GM12874 (cell line): ENCODE measurements around the gene GTF2H1.

Source experiments
- CTCF ChIP-seq: IDR thresholded peaks from 2 replicates; pipeline ENCODE4 v1.5.1; 2011; ENCODE audit warnings: low read depth, mild to moderate bottlenecking, control low read depth, low read length, moderate library complexity; ENCODE audit not compliant: insufficient read depth

GTF2H1 gene

GRCh38 chr11:18312012-18312411 is 10.4 kb upstream of the GTF2H1 start:
- TF ChIP-seq CTCF = no peak

GRCh38 chr11:18312663-18313420 is 9.5 kb upstream of the GTF2H1 start:
- TF ChIP-seq CTCF = no peak

- no peak for TF ChIP-seq CTCF
Measured at GRCh38 chr11:18313965-18314763, 8.2 kb upstream of the GTF2H1 start.

- TF ChIP-seq CTCF = no peak
Measured at GRCh38 chr11:18314784-18315523, 7.4 kb upstream of the GTF2H1 start.

GRCh38 chr11:18315893-18316292 is 6.5 kb upstream of the GTF2H1 start:
- no peak for TF ChIP-seq CTCF

- TF ChIP-seq CTCF = no peak
Measured at GRCh38 chr11:18317551-18317950, 4.8 kb upstream of the GTF2H1 start.

GRCh38 chr11:18319914-18320313 is 2.5 kb upstream of the GTF2H1 start:
- TF ChIP-seq CTCF = no peak
